Neural progenitor cell (in vitro differentiated cells): ENCODE results near the gene INKA2. TPM values are rescaled to one million over a fixed set of nuclear protein-coding genes. Genes with fewer than 3 reads are reported as not detected.
A peak's percentile ranks its signal among the peaks of the same experiment; 100 is the strongest.

Experiments
- DNase-seq: peaks from one replicate; pipeline ENCODE4 v3.0.0-alpha.2; 2016; ENCODE audit warnings: low spot score
- H2AFZ ChIP-seq: fragments of 200-600 bp; sonication (generic); replicated peaks from 2 replicates; pipeline ENCODE4 v1.6.1; 2016; ENCODE audit warnings: antibody characterized with exemption
- H3F3A ChIP-seq: fragments of 200-600 bp; sonication (generic); 2 replicates; pipeline ENCODE4 v1.6.1; 2016; ENCODE audit warnings: antibody characterized with exemption, low read depth
- H3K27ac ChIP-seq: fragments of 200-600 bp; sonication (generic); 2 replicates; pipeline ENCODE4 v1.5.1; 2016; ENCODE audit warnings: mild to moderate bottlenecking
- H3K27me3 ChIP-seq: fragments of 200-600 bp; sonication (generic); 2 replicates; pipeline ENCODE4 v1.6.1; 2016; ENCODE audit warnings: mild to moderate bottlenecking, moderate library complexity
- H3K36me3 ChIP-seq: fragments of 200-600 bp; sonication (generic); 2 replicates; pipeline ENCODE4 v1.5.1; 2016
- H3K4me1 ChIP-seq: fragments of 200-600 bp; sonication (generic); 2 replicates; pipeline ENCODE4 v1.6.1; 2016; ENCODE audit warnings: mixed run types
- H3K4me2 ChIP-seq: fragments of 200-600 bp; sonication (generic); 2 replicates; pipeline ENCODE4 v1.6.1; 2016
- H3K4me3 ChIP-seq: fragments of 200-600 bp; sonication (generic); 2 replicates; pipeline ENCODE4 v1.5.1; 2016
- H3K79me2 ChIP-seq: fragments of 200-600 bp; sonication (generic); 2 replicates; pipeline ENCODE4 v1.6.1; 2016; ENCODE audit warnings: low read depth
- H3K9ac ChIP-seq: fragments of 200-600 bp; sonication (generic); 2 replicates; pipeline ENCODE4 v1.6.1; 2016
- H3K9me3 ChIP-seq: fragments of 200-600 bp; sonication (generic); 2 replicates; pipeline ENCODE4 v1.5.1; 2016; ENCODE audit warnings: low read depth
- H4K20me1 ChIP-seq: fragments of 200-600 bp; sonication (generic); 2 replicates; pipeline ENCODE4 v1.6.1; 2016; ENCODE audit warnings: low read depth
- H3K27ac Mint-ChIP-seq: 3 replicates; pipeline ENCODE4 v1.8.0; 2021; ENCODE audit warnings: mixed read lengths
- H3K27me3 Mint-ChIP-seq: 2 replicates; pipeline ENCODE4 v1.8.0; 2022; ENCODE audit warnings: low read depth, mild to moderate bottlenecking, inconsistent platforms, moderate library complexity, mixed read lengths; ENCODE audit not compliant: insufficient read depth
- H3K36me3 Mint-ChIP-seq: 3 replicates; pipeline ENCODE4 v1.8.0; 2021; ENCODE audit warnings: mixed read lengths
- H3K4me1 Mint-ChIP-seq: 3 replicates; pipeline ENCODE4 v1.8.0; 2021; ENCODE audit warnings: mixed read lengths
- H3K4me3 Mint-ChIP-seq: 3 replicates; pipeline ENCODE4 v1.8.0; 2021; ENCODE audit warnings: mild to moderate bottlenecking, moderate library complexity, mixed read lengths
- H3K9me3 Mint-ChIP-seq: 3 replicates; pipeline ENCODE4 v1.8.0; 2020; ENCODE audit warnings: mixed read lengths
- CTCF ChIP-seq: fragments of 200-600 bp; sonication (generic); IDR thresholded peaks from 2 replicates; pipeline ENCODE4 v1.5.1; 2017; ENCODE audit warnings: antibody characterized with exemption, mild to moderate bottlenecking
- EZH2 ChIP-seq: fragments of 200-600 bp; sonication (generic); IDR thresholded peaks from 2 replicates; pipeline ENCODE4 v1.6.1; 2017; ENCODE audit warnings: antibody characterized with exemption, mild to moderate bottlenecking, moderate library complexity
- EZH2phosphoT487 ChIP-seq: fragments of 200-600 bp; sonication (generic); IDR thresholded peaks from 2 replicates; pipeline ENCODE4 v1.6.1; 2017; ENCODE audit warnings: antibody characterized with exemption
- total RNA-seq: library from RNA; depleted of rRNA; stranded (reverse); fragments of >200 nt; gene quantifications from 2 replicates; pipeline ENCODE4 v1.2.3, GENCODE V29; 2015; ENCODE audit warnings: low replicate concordance

The INKA2 gene
- total RNA-seq, 1 donor from 2014 or later: not detected

- TF ChIP-seq EZH2 (no peak), EZH2phosphoT487 (no peak)
- peaks cover 35% of the 10 kb centered on the region for H3F3A ChIP-seq
- peaks cover 3% of the 10 kb centered on the region for H3K79me2 ChIP-seq
- no peaks in the 10 kb centered on the region for H3K9me3 ChIP-seq
- DNase-seq: no peak
- H4K20me1 ChIP-seq: no peaks in the 10 kb centered on the region
- no peak overlapping the region for H2AFZ ChIP-seq
- Mint-ChIP-seq H3K27ac (peak overlapping the region; percentile 30), H3K4me1 (peaks cover 19% of the 10 kb centered on the region), H3K36me3 (no peaks in the 10 kb centered on the region), H3K9me3 (no peaks in the 10 kb centered on the region), H3K27me3 (peaks cover 12% of the 10 kb centered on the region), H3K4me3 (no peak overlapping the region)
- H3K9ac ChIP-seq: no peak overlapping the region
- H3K4me3 ChIP-seq: no peak overlapping the region
- no peaks in the 10 kb centered on the region for H3K27me3 ChIP-seq
- peak overlapping the region; percentile 66 for H3K4me2 ChIP-seq
- H3K4me1 ChIP-seq: peaks cover 35% of the 10 kb centered on the region
- H3K27ac ChIP-seq: no peak overlapping the region
- H3K36me3 ChIP-seq: no peaks in the 10 kb centered on the region
Observed at GRCh38 chr1:111749628-111750027, 10.4 kb upstream of the INKA2 start.

GRCh38 chr1:111747947-111748346 is 8.8 kb upstream of the INKA2 start:
- H3K9me3 Mint-ChIP-seq: no peaks in the 10 kb centered on the region
- Histone ChIP-seq H3K9ac (no peak overlapping the region), H3K36me3 (no peaks in the 10 kb centered on the region), H3K27ac (no peak overlapping the region), H3K27me3 (no peaks in the 10 kb centered on the region), H3K79me2 (no peaks in the 10 kb centered on the region), H4K20me1 (no peaks in the 10 kb centered on the region), H3K4me3 (no peak overlapping the region), H2AFZ (no peak overlapping the region), H3K9me3 (no peaks in the 10 kb centered on the region), H3K4me1 (peaks cover 32% of the 10 kb centered on the region), H3K4me2 (peak overlapping the region; percentile 66), H3F3A (peaks cover 32% of the 10 kb centered on the region)
- no peak for DNase-seq
- H3K27me3 Mint-ChIP-seq: peaks cover 17% of the 10 kb centered on the region
- H3K27ac Mint-ChIP-seq: peak overlapping the region; percentile 7
- peaks cover 18% of the 10 kb centered on the region for H3K4me1 Mint-ChIP-seq
- TF ChIP-seq EZH2: no peak
- TF ChIP-seq EZH2phosphoT487: no peak
- TF ChIP-seq CTCF: no peak
- H3K36me3 Mint-ChIP-seq: no peaks in the 10 kb centered on the region
- peak overlapping the region; percentile 7 for H3K4me3 Mint-ChIP-seq

DNA sequence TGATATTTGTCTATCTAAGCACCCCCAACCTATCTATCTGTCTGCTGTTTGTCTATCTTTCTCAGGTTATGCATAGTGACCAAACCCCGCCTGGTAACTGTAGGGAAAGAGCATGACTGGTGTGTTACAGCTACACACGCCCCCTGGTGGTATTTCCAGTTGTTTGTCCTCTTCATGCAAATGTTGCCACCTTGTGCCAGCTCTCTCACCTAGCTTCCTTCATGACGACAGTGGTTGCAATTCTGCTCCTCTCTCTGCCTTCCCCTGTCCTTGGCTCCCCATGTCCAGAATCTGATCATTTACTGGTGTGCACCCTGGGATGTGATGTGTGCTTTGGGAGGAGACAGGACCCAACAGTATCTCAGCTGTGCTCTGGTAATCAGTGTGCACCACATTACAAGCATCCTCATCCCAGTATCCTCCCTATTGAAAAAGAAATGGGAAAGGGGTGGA is 8.1 kb upstream of the INKA2 start:
- Histone ChIP-seq H3K79me2 (no peaks in the 10 kb centered on the region), H3K27ac (no peak overlapping the region), H3K9ac (no peak overlapping the region), H3K27me3 (no peaks in the 10 kb centered on the region), H4K20me1 (no peaks in the 10 kb centered on the region), H3K4me1 (peaks cover 32% of the 10 kb centered on the region), H3K36me3 (no peaks in the 10 kb centered on the region), H2AFZ (no peak overlapping the region), H3K4me2 (no peak overlapping the region), H3F3A (peaks cover 32% of the 10 kb centered on the region), H3K4me3 (no peak overlapping the region), H3K9me3 (no peaks in the 10 kb centered on the region)
- no peak overlapping the region for H3K27ac Mint-ChIP-seq
- H3K4me3 Mint-ChIP-seq: no peak overlapping the region
- H3K4me1 Mint-ChIP-seq: peaks cover 18% of the 10 kb centered on the region
- H3K27me3 Mint-ChIP-seq: peaks cover 20% of the 10 kb centered on the region
- DNase-seq: peak; percentile 70
- H3K9me3 Mint-ChIP-seq: no peaks in the 10 kb centered on the region
- no peaks in the 10 kb centered on the region for H3K36me3 Mint-ChIP-seq
- peak; percentile 62 for TF ChIP-seq CTCF
- TF ChIP-seq EZH2: no peak

DNA sequence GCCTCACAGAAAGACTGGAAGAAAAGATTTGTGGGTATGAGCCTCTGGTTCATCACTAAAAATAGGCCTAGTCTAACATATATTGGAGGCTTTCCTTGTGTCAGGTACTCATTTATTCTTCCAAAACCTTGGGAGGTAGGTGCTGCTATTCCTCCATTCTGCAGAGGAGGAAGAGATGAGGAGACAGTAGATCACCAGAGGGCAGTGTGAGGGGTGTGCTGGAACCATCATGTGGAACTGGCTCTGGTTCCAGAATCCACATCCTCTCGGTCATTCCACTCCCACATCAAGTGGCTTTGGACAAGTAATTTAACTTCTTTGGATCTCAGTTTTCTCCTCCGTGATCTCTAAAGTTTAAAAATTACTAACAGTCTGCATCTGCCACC is 7.4 kb upstream of the INKA2 start:
- Mint-ChIP-seq H3K4me1 (peaks cover 18% of the 10 kb centered on the region), H3K4me3 (no peak overlapping the region), H3K27me3 (peaks cover 25% of the 10 kb centered on the region), H3K36me3 (no peaks in the 10 kb centered on the region), H3K9me3 (no peaks in the 10 kb centered on the region), H3K27ac (no peak overlapping the region)
- Histone ChIP-seq H3K4me1 (peaks cover 32% of the 10 kb centered on the region), H3K27me3 (peaks cover under 1% of the 10 kb centered on the region), H3F3A (peaks cover 32% of the 10 kb centered on the region), H3K36me3 (no peaks in the 10 kb centered on the region), H4K20me1 (no peaks in the 10 kb centered on the region), H3K27ac (no peak overlapping the region), H3K79me2 (no peaks in the 10 kb centered on the region), H2AFZ (no peak overlapping the region), H3K9ac (no peak overlapping the region), H3K4me3 (no peak overlapping the region), H3K4me2 (no peak overlapping the region), H3K9me3 (no peaks in the 10 kb centered on the region)
- no peak for DNase-seq
- no peak for TF ChIP-seq CTCF
- no peak for TF ChIP-seq EZH2
- TF ChIP-seq EZH2phosphoT487: no peak
